Measurements from ENCODE around the gene MIA.
"Not testable (repeated sequence)": the region's sequence is repeated elsewhere in the genome, so short reads cannot be mapped to it uniquely, and the experiment has no call there.

The MIA gene

GRCh38 chr19:40756502-40757110 is 18.7 kb upstream of the MIA start:
- Histone ChIP-seq H3K36me3 (ENCODE audit: insufficient read depth, low read length) (peaks cover 77% of the 10 kb centered on the region), H3K4me1 (ENCODE audit: insufficient read depth, low read length) (peaks cover 6% of the 10 kb centered on the region), H2AFZ (ENCODE audit: low read depth, low read length) (no peak overlapping the region), H3K9me3 (ENCODE audit: low read length) (no peaks in the 10 kb centered on the region), H3K4me3 (ENCODE audit: low read length) (no peak overlapping the region), H3K27me3 (ENCODE audit: insufficient read depth, low read length) (no peaks in the 10 kb centered on the region)

GRCh38 chr19:40758491-40758890 is 16.8 kb upstream of the MIA start:
- Histone ChIP-seq H3K4me1 (ENCODE audit: insufficient read depth, low read length) (peaks cover 3% of the 10 kb centered on the region), H2AFZ (ENCODE audit: low read depth, low read length) (no peak overlapping the region), H3K36me3 (ENCODE audit: insufficient read depth, low read length) (peaks cover 85% of the 10 kb centered on the region), H3K4me3 (ENCODE audit: low read length) (no peak overlapping the region), H3K9me3 (ENCODE audit: low read length) (no peaks in the 10 kb centered on the region), H3K27me3 (ENCODE audit: insufficient read depth, low read length) (no peaks in the 10 kb centered on the region)

- H3K36me3 ChIP-seq (ENCODE audit: insufficient read depth, low read length): peaks cover 89% of the 10 kb centered on the region
- no peaks in the 10 kb centered on the region for H3K27me3 ChIP-seq (ENCODE audit: insufficient read depth, low read length)
- H2AFZ ChIP-seq (ENCODE audit: low read depth, low read length): no peak overlapping the region
- peaks cover 1% of the 10 kb centered on the region for H3K4me1 ChIP-seq (ENCODE audit: insufficient read depth, low read length)
- no peak overlapping the region for H3K4me3 ChIP-seq (ENCODE audit: low read length)
- H3K9me3 ChIP-seq (ENCODE audit: low read length): no peaks in the 10 kb centered on the region
Observed at GRCh38 chr19:40759352-40759751, 16.0 kb upstream of the MIA start.

GRCh38 chr19:40762754-40763470 is 12.4 kb upstream of the MIA start:
- H3K9me3 ChIP-seq (ENCODE audit: low read length): no peaks in the 10 kb centered on the region
- H2AFZ ChIP-seq (ENCODE audit: low read depth, low read length): no peak overlapping the region
- no peaks in the 10 kb centered on the region for H3K27me3 ChIP-seq (ENCODE audit: insufficient read depth, low read length)
- H3K4me1 ChIP-seq (ENCODE audit: insufficient read depth, low read length): no peaks in the 10 kb centered on the region
- H3K4me3 ChIP-seq (ENCODE audit: low read length): no peak overlapping the region
- H3K36me3 ChIP-seq (ENCODE audit: insufficient read depth, low read length): peaks cover 78% of the 10 kb centered on the region

GRCh38 chr19:40763526-40763925 is 11.8 kb upstream of the MIA start:
- Histone ChIP-seq H2AFZ (ENCODE audit: low read depth, low read length) (no peak overlapping the region), H3K4me3 (ENCODE audit: low read length) (no peak overlapping the region), H3K27me3 (ENCODE audit: insufficient read depth, low read length) (no peaks in the 10 kb centered on the region), H3K36me3 (ENCODE audit: insufficient read depth, low read length) (peaks cover 73% of the 10 kb centered on the region), H3K9me3 (ENCODE audit: low read length) (no peaks in the 10 kb centered on the region), H3K4me1 (ENCODE audit: insufficient read depth, low read length) (no peaks in the 10 kb centered on the region)

GRCh38 chr19:40763963-40764362 is 11.4 kb upstream of the MIA start:
- Histone ChIP-seq H3K27me3 (ENCODE audit: insufficient read depth, low read length) (no peaks in the 10 kb centered on the region), H2AFZ (ENCODE audit: low read depth, low read length) (no peak overlapping the region), H3K4me1 (ENCODE audit: insufficient read depth, low read length) (no peaks in the 10 kb centered on the region), H3K9me3 (ENCODE audit: low read length) (no peaks in the 10 kb centered on the region), H3K4me3 (ENCODE audit: low read length) (no peak overlapping the region), H3K36me3 (ENCODE audit: insufficient read depth, low read length) (peaks cover 77% of the 10 kb centered on the region)

- not testable (repeated sequence) for H3K27me3 ChIP-seq (ENCODE audit: insufficient read depth, low read length); H3K4me1 ChIP-seq (ENCODE audit: insufficient read depth, low read length); H3K4me3 ChIP-seq (ENCODE audit: low read length); H3K9me3 ChIP-seq (ENCODE audit: low read length); H2AFZ ChIP-seq (ENCODE audit: low read depth, low read length)
- H3K36me3 ChIP-seq (ENCODE audit: insufficient read depth, low read length): peaks cover 57% of the 10 kb centered on the region
Observed at GRCh38 chr19:40766385-40766784, 8.9 kb upstream of the MIA start.

- peaks cover 33% of the 10 kb centered on the region for H3K36me3 ChIP-seq (ENCODE audit: insufficient read depth, low read length)
- no peak overlapping the region for H3K4me3 ChIP-seq (ENCODE audit: low read length)
- H2AFZ ChIP-seq (ENCODE audit: low read depth, low read length): no peak overlapping the region
- no peaks in the 10 kb centered on the region for H3K4me1 ChIP-seq (ENCODE audit: insufficient read depth, low read length)
- no peaks in the 10 kb centered on the region for H3K27me3 ChIP-seq (ENCODE audit: insufficient read depth, low read length)
- no peaks in the 10 kb centered on the region for H3K9me3 ChIP-seq (ENCODE audit: low read length)
Observed at GRCh38 chr19:40768869-40769268, 6.5 kb upstream of the MIA start.

- H3K9me3 ChIP-seq (ENCODE audit: low read length); H3K27me3 ChIP-seq (ENCODE audit: insufficient read depth, low read length); H3K4me1 ChIP-seq (ENCODE audit: insufficient read depth, low read length); H3K4me3 ChIP-seq (ENCODE audit: low read length); H2AFZ ChIP-seq (ENCODE audit: low read depth, low read length); H3K36me3 ChIP-seq (ENCODE audit: insufficient read depth, low read length): not testable (repeated sequence)
Observed at GRCh38 chr19:40771101-40771862, 4.0 kb upstream of the MIA start.

- H3K9me3 ChIP-seq (ENCODE audit: low read length): no peaks in the 10 kb centered on the region
- no peak overlapping the region for H2AFZ ChIP-seq (ENCODE audit: low read depth, low read length)
- H3K36me3 ChIP-seq (ENCODE audit: insufficient read depth, low read length): no peaks in the 10 kb centered on the region
- peaks cover 12% of the 10 kb centered on the region for H3K4me1 ChIP-seq (ENCODE audit: insufficient read depth, low read length)
- no peak overlapping the region for H3K4me3 ChIP-seq (ENCODE audit: low read length)
- H3K27me3 ChIP-seq (ENCODE audit: insufficient read depth, low read length): no peaks in the 10 kb centered on the region
Observed at GRCh38 chr19:40775632-40776022, 306 bp downstream of the MIA start.

GRCh38 chr19:40776364-40776763 is 1.0 kb downstream of the MIA start:
- no peak overlapping the region for H3K4me3 ChIP-seq (ENCODE audit: low read length)
- H3K9me3 ChIP-seq (ENCODE audit: low read length): no peaks in the 10 kb centered on the region
- H3K36me3 ChIP-seq (ENCODE audit: insufficient read depth, low read length): no peaks in the 10 kb centered on the region
- H2AFZ ChIP-seq (ENCODE audit: low read depth, low read length): no peak overlapping the region
- H3K4me1 ChIP-seq (ENCODE audit: insufficient read depth, low read length): peaks cover 12% of the 10 kb centered on the region
- H3K27me3 ChIP-seq (ENCODE audit: insufficient read depth, low read length): no peaks in the 10 kb centered on the region

GRCh38 chr19:40776932-40777644 is 1.8 kb downstream of the MIA start:
- H2AFZ ChIP-seq (ENCODE audit: low read depth, low read length): peak overlapping the region; percentile 1
- no peaks in the 10 kb centered on the region for H3K36me3 ChIP-seq (ENCODE audit: insufficient read depth, low read length)
- H3K4me3 ChIP-seq (ENCODE audit: low read length): peak overlapping the region; percentile 50
- H3K4me1 ChIP-seq (ENCODE audit: insufficient read depth, low read length): peaks cover 12% of the 10 kb centered on the region
- no peaks in the 10 kb centered on the region for H3K27me3 ChIP-seq (ENCODE audit: insufficient read depth, low read length)
- no peaks in the 10 kb centered on the region for H3K9me3 ChIP-seq (ENCODE audit: low read length)

- Histone ChIP-seq H3K27me3 (ENCODE audit: insufficient read depth, low read length) (no peaks in the 10 kb centered on the region), H3K9me3 (ENCODE audit: low read length) (no peaks in the 10 kb centered on the region), H3K4me1 (ENCODE audit: insufficient read depth, low read length) (peaks cover 12% of the 10 kb centered on the region), H3K36me3 (ENCODE audit: insufficient read depth, low read length) (no peaks in the 10 kb centered on the region), H3K4me3 (ENCODE audit: low read length) (peak overlapping the region; percentile 50), H2AFZ (ENCODE audit: low read depth, low read length) (peak overlapping the region; percentile 1)
Observed at GRCh38 chr19:40777645-40777936, 2.3 kb downstream of the MIA start.
